ENCODE results near the gene STX1A.

- TF ChIP-seq TAF1 (IDR thresholded peaks at IDR 0.05; ENCODE audit: borderline replicate concordance, low read depth, low read length) = no peak
- TF ChIP-seq POLR2A (IDR thresholded peaks at IDR 0.05; ENCODE audit: low read depth, low read length) = no peak
Observed at GRCh38 chr7:73668886-73669230, 50.6 kb downstream of the STX1A start.
